Osteoblast (primary cell): ENCODE measurements around the gene BCAR3. TPM values are rescaled to one million over a fixed set of nuclear protein-coding genes. Genes with fewer than 3 reads are reported as not detected.

Source experiments
- DNase-seq: peaks from one replicate; pipeline ENCODE4 v3.0.0; 2011; ENCODE audit warnings: low spot score, mixed read lengths; ENCODE audit not compliant: insufficient read length; ENCODE audit errors: missing footprints
- H2AFZ ChIP-seq: 2 replicates; pipeline ENCODE4 v1.6.0; 2011; ENCODE audit warnings: mild to moderate bottlenecking, low read length
- H3K27ac ChIP-seq: 2 replicates; pipeline ENCODE4 v1.5.1; 2011; ENCODE audit warnings: mild to moderate bottlenecking, low read depth, low read length, moderate library complexity
- H3K27me3 ChIP-seq: 2 replicates; pipeline ENCODE4 v1.6.0; 2012; ENCODE audit warnings: mild to moderate bottlenecking, control low read depth, inconsistent platforms, low read length, moderate library complexity; ENCODE audit not compliant: insufficient read depth
- H3K36me3 ChIP-seq: 2 replicates; pipeline ENCODE4 v1.5.1; 2011; ENCODE audit warnings: mild to moderate bottlenecking, low read length, control low read depth, moderate library complexity; ENCODE audit not compliant: insufficient read depth
- H3K4me1 ChIP-seq: 2 replicates; pipeline ENCODE4 v1.5.1; 2011; ENCODE audit warnings: mild to moderate bottlenecking, low read length, control low read depth, moderate library complexity; ENCODE audit not compliant: insufficient read depth
- H3K4me2 ChIP-seq: 2 replicates; pipeline ENCODE4 v1.6.0; 2011; ENCODE audit warnings: mild to moderate bottlenecking, low read length; ENCODE audit not compliant: insufficient read depth
- H3K4me3 ChIP-seq: fragments of 200-600 bp; sonication (generic); 3 replicates; pipeline ENCODE4 v1.5.1; 2012; ENCODE audit warnings: mild to moderate bottlenecking, low read length, inconsistent platforms; ENCODE audit not compliant: insufficient read depth
- H3K79me2 ChIP-seq: 2 replicates; pipeline ENCODE4 v1.6.0; 2012; ENCODE audit warnings: mild to moderate bottlenecking, low read length, control low read depth, inconsistent platforms; ENCODE audit not compliant: insufficient read depth
- H3K9me3 ChIP-seq: 2 replicates; pipeline ENCODE4 v1.5.1; 2011; ENCODE audit warnings: low read depth, low read length, control low read depth
- H4K20me1 ChIP-seq: 2 replicates; pipeline ENCODE4 v1.6.0; 2012; ENCODE audit warnings: mild to moderate bottlenecking, low read length, control low read depth; ENCODE audit not compliant: insufficient read depth
- CTCF ChIP-seq: IDR thresholded peaks from 2 replicates; pipeline ENCODE4 v1.5.1; 2011; ENCODE audit warnings: mild to moderate bottlenecking, low read depth, low read length, moderate library complexity; ENCODE audit errors: extremely low read depth
- total RNA-seq: library from RNA; depleted of rRNA; stranded (reverse); fragments of >200 nt; gene quantifications from 2 replicates; pipeline ENCODE4 v1.2.3, GENCODE V29; 2012

Gene BCAR3
- total RNA-seq, 1 donor: 34.0 TPM

- H3K4me2 ChIP-seq: peak overlapping the region; percentile 47
- no peaks in the 10 kb centered on the region for H3K27me3 ChIP-seq
- no peak overlapping the region for H3K4me3 ChIP-seq
- H2AFZ ChIP-seq: no peak overlapping the region
- H3K36me3 ChIP-seq: no peaks in the 10 kb centered on the region
- peak; percentile 87 for DNase-seq
- H4K20me1 ChIP-seq: peaks cover 40% of the 10 kb centered on the region
- peak overlapping the region; percentile 85 for H3K27ac ChIP-seq
- no peaks in the 10 kb centered on the region for H3K9me3 ChIP-seq
- H3K4me1 ChIP-seq: peaks cover 59% of the 10 kb centered on the region
- TF ChIP-seq CTCF: no peak
- peaks cover 94% of the 10 kb centered on the region for H3K79me2 ChIP-seq
These were observed 73.8 kb downstream of the BCAR3 start for GRCh38 chr1:93607814-93608186.

GRCh38 chr1:93605812-93606512, 75.7 kb downstream of the BCAR3 start:
- TF ChIP-seq CTCF: no peak
- Histone ChIP-seq H3K79me2 (peaks cover 94% of the 10 kb centered on the region), H3K27me3 (no peaks in the 10 kb centered on the region), H3K4me2 (peak overlapping the region; percentile 57), H3K4me3 (peak overlapping the region; percentile 15), H4K20me1 (peaks cover 52% of the 10 kb centered on the region), H3K4me1 (peaks cover 47% of the 10 kb centered on the region), H3K9me3 (no peaks in the 10 kb centered on the region), H3K36me3 (peaks cover 3% of the 10 kb centered on the region), H3K27ac (peak overlapping the region; percentile 76), H2AFZ (no peak overlapping the region)
- DNase-seq: peak; percentile 95

DNA sequence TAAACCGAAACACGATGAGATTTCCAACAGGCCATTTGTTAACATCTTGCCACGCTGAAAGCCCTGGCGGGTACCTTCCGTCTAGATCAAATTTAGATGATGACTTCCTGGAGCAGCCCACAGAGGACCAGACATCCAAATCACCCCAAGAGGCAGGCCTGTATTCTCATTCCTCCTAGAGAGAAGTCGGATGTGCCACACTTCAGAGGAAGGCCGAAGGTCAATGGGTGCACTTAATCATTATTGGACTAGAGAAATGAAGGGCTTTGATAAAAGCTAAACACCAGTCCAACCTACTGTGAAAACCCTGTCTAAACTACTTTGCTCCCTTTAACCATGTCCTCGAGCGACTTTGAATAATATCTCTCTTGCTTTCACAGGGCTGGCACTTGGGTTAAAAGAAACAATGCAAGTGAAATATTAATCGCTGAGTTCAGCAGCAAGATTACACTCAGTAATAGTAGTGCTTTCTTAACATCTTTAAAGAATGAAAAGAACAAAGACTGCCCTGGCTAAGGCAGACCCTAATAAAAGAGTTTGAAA, 76.5 kb downstream of the BCAR3 start:
- Histone ChIP-seq H3K27ac (peak overlapping the region; percentile 76), H4K20me1 (peaks cover 60% of the 10 kb centered on the region), H3K36me3 (peaks cover 3% of the 10 kb centered on the region), H3K79me2 (peaks cover 94% of the 10 kb centered on the region), H3K4me2 (no peak overlapping the region), H3K9me3 (no peaks in the 10 kb centered on the region), H3K4me1 (peaks cover 47% of the 10 kb centered on the region), H3K27me3 (no peaks in the 10 kb centered on the region), H2AFZ (no peak overlapping the region), H3K4me3 (no peak overlapping the region)
- DNase-seq: no peak
- no peak for TF ChIP-seq CTCF

DNA sequence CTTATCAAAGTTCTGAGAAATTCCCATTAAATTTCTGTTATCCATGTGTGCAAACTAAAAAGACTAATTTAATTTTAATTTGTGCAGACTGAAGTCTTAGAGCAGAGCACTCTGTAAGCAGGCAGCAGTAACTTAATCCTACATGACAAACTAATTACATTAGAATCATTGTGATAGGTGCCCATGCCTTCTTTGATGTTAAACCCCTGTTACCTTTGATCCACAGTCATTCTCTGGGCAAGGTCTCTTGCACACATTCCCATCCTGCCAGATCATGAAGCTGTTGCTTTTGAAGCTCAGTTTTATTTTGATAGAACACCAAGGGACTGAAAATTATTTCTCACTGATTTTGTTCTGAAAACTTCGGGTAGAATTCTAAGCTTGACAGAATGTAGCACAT, 77.2 kb downstream of the BCAR3 start:
- peaks cover 3% of the 10 kb centered on the region for H3K36me3 ChIP-seq
- H3K9me3 ChIP-seq: no peaks in the 10 kb centered on the region
- TF ChIP-seq CTCF: no peak
- H2AFZ ChIP-seq: no peak overlapping the region
- peaks cover 42% of the 10 kb centered on the region for H3K4me1 ChIP-seq
- DNase-seq: peak; percentile 52
- no peak overlapping the region for H3K27ac ChIP-seq
- no peak overlapping the region for H3K4me2 ChIP-seq
- H4K20me1 ChIP-seq: peaks cover 58% of the 10 kb centered on the region
- no peaks in the 10 kb centered on the region for H3K27me3 ChIP-seq
- peaks cover 94% of the 10 kb centered on the region for H3K79me2 ChIP-seq
- H3K4me3 ChIP-seq: no peak overlapping the region
